DOHH2 (cell line): Measurements from ENCODE around the gene ATP8B1.

Experiments used
- H3F3A ChIP-seq: fragments of 200-600 bp; sonication (generic), shearing (Covaris generic); 2 replicates; pipeline ENCODE4 v1.6.0; 2016; ENCODE audit warnings: antibody characterized with exemption, mild to moderate bottlenecking; ENCODE audit not compliant: control insufficient read depth, insufficient read depth
- H3K27ac ChIP-seq: fragments of 200-600 bp; sonication (generic); 2 replicates; pipeline ENCODE4 v1.5.1; 2014; ENCODE audit warnings: low read depth, mild to moderate bottlenecking, low read length, moderate library complexity
- H3K27me3 ChIP-seq: fragments of 200-600 bp; sonication (generic); 2 replicates; pipeline ENCODE4 v1.6.1; 2014; ENCODE audit warnings: mild to moderate bottlenecking, low read length, mixed read lengths; ENCODE audit not compliant: control insufficient read depth
- H3K36me3 ChIP-seq: fragments of 200-600 bp; sonication (generic); 2 replicates; pipeline ENCODE4 v1.6.1; 2014; ENCODE audit warnings: mild to moderate bottlenecking, low read length, moderate library complexity, mixed read lengths; ENCODE audit not compliant: control insufficient read depth
- H3K4me1 ChIP-seq: fragments of 200-600 bp; sonication (generic); 2 replicates; pipeline ENCODE4 v1.6.1; 2014; ENCODE audit warnings: mild to moderate bottlenecking, low read length, mixed read lengths; ENCODE audit not compliant: control insufficient read depth
- H3K4me2 ChIP-seq: fragments of 200-600 bp; sonication (generic); 2 replicates; pipeline ENCODE4 v1.6.0; 2014; ENCODE audit warnings: mild to moderate bottlenecking, low read length, moderate library complexity
- H3K4me3 ChIP-seq: fragments of 200-600 bp; sonication (generic); 2 replicates; pipeline ENCODE4 v1.5.1; 2014; ENCODE audit warnings: mild to moderate bottlenecking, low read length, mixed read lengths
- H3K79me2 ChIP-seq: fragments of 200-600 bp; sonication (generic); 2 replicates; pipeline ENCODE4 v1.6.1; 2014; ENCODE audit warnings: mild to moderate bottlenecking, low read length, mixed read lengths; ENCODE audit not compliant: control insufficient read depth
- H3K9me2 ChIP-seq: fragments of 200-600 bp; sonication (generic); replicated peaks from 2 replicates; pipeline ENCODE4 v1.6.1; 2014; ENCODE audit warnings: mild to moderate bottlenecking, low read length, mixed read lengths; ENCODE audit not compliant: control insufficient read depth
- H3K9me3 ChIP-seq: fragments of 200-600 bp; sonication (generic); 2 replicates; pipeline ENCODE4 v1.6.1; 2014; ENCODE audit warnings: antibody characterized with exemption, low read length, mixed read lengths; ENCODE audit not compliant: control insufficient read depth, insufficient read depth
- H4K20me1 ChIP-seq: fragments of 200-600 bp; sonication (generic); 2 replicates; pipeline ENCODE4 v1.6.0; 2014; ENCODE audit warnings: low read depth, mild to moderate bottlenecking, antibody characterized with exemption, low read length, moderate library complexity; ENCODE audit not compliant: control insufficient read depth, insufficient read depth
- CTCF ChIP-seq: fragments of 200-600 bp; sonication (generic); IDR thresholded peaks from one replicate; pipeline ENCODE4 v1.5.1; 2014; ENCODE audit warnings: antibody characterized with exemption, mild to moderate bottlenecking, low read depth, low read length; ENCODE audit not compliant: poor library complexity, severe bottlenecking
- EZH2phosphoT487 ChIP-seq: fragments of 200-600 bp; sonication (generic); IDR thresholded peaks from 2 replicates; pipeline ENCODE4 v1.6.1; 2017; ENCODE audit warnings: borderline replicate concordance, mild to moderate bottlenecking, antibody characterized with exemption, low read length, moderate library complexity, mixed read lengths

ATP8B1 gene

GRCh38 chr18:57743008-57743407 lies 60.1 kb downstream of the ATP8B1 start:
- no peak overlapping the region for H3K4me2 ChIP-seq
- H3K27me3 ChIP-seq = no peaks in the 10 kb centered on the region
- no peaks in the 10 kb centered on the region for H4K20me1 ChIP-seq
- peaks cover 7% of the 10 kb centered on the region for H3K4me1 ChIP-seq
- H3K9me2 ChIP-seq = no peaks in the 10 kb centered on the region
- H3K36me3 ChIP-seq = no peaks in the 10 kb centered on the region
- H3K79me2 ChIP-seq = no peaks in the 10 kb centered on the region
- no peaks in the 10 kb centered on the region for H3F3A ChIP-seq
- no peak overlapping the region for H3K4me3 ChIP-seq
- H3K9me3 ChIP-seq = no peaks in the 10 kb centered on the region
- TF ChIP-seq EZH2phosphoT487 (no peak), CTCF (no peak)
- no peak overlapping the region for H3K27ac ChIP-seq

GRCh38 chr18:57741273-57741672 lies 61.8 kb downstream of the ATP8B1 start:
- no peak overlapping the region for H3K4me2 ChIP-seq

GRCh38 chr18:57738078-57738477 lies 65.0 kb downstream of the ATP8B1 start:
- Histone ChIP-seq H4K20me1 (no peaks in the 10 kb centered on the region), H3K4me2 (no peak overlapping the region), H3K9me2 (no peaks in the 10 kb centered on the region), H3K36me3 (no peaks in the 10 kb centered on the region), H3F3A (no peaks in the 10 kb centered on the region), H3K4me1 (peaks cover 3% of the 10 kb centered on the region; the same call in 1 of the 2 replicates), H3K79me2 (no peaks in the 10 kb centered on the region), H3K4me3 (no peak overlapping the region), H3K27ac (no peak overlapping the region), H3K9me3 (no peaks in the 10 kb centered on the region), H3K27me3 (no peaks in the 10 kb centered on the region)
- TF ChIP-seq CTCF (no peak), EZH2phosphoT487 (no peak)

More at GRCh38 chr18:57741273-57741672, 61.8 kb downstream of the ATP8B1 start:
- Histone ChIP-seq H4K20me1 (no peaks in the 10 kb centered on the region), H3K9me3 (no peaks in the 10 kb centered on the region), H3K27ac (no peak overlapping the region), H3K4me3 (no peak overlapping the region), H3K36me3 (no peaks in the 10 kb centered on the region), H3K9me2 (no peaks in the 10 kb centered on the region), H3K27me3 (no peaks in the 10 kb centered on the region), H3F3A (no peaks in the 10 kb centered on the region), H3K4me1 (no peaks in the 10 kb centered on the region), H3K79me2 (no peaks in the 10 kb centered on the region)
- TF ChIP-seq EZH2phosphoT487 (no peak), CTCF (no peak)
